DMS153 treated with DMSO at 0.1 percent for 48 hours (cell line): ENCODE results near the gene ABTB2.

Experiments used
- DNase-seq: peaks from one replicate; lab custom pipeline; 2025; ENCODE audit not compliant: unreplicated experiment; lab: John Stamatoyannopoulos, UW

ABTB2 gene

GRCh38 chr11:34296412-34296811 lies 61.4 kb downstream of the ABTB2 start:
- DNase-seq = no peak

- no peak for DNase-seq
Observed at GRCh38 chr11:34292546-34292945, 65.3 kb downstream of the ABTB2 start.

- no peak for DNase-seq
Observed at GRCh38 chr11:34292111-34292510, 65.7 kb downstream of the ABTB2 start.

- DNase-seq = no peak
Observed at GRCh38 chr11:34290926-34291325, 66.9 kb downstream of the ABTB2 start.

GRCh38 chr11:34288492-34288891 lies 69.3 kb downstream of the ABTB2 start:
- no peak for DNase-seq

GRCh38 chr11:34284811-34285481 lies 72.9 kb downstream of the ABTB2 start:
- DNase-seq = no peak

DNA sequence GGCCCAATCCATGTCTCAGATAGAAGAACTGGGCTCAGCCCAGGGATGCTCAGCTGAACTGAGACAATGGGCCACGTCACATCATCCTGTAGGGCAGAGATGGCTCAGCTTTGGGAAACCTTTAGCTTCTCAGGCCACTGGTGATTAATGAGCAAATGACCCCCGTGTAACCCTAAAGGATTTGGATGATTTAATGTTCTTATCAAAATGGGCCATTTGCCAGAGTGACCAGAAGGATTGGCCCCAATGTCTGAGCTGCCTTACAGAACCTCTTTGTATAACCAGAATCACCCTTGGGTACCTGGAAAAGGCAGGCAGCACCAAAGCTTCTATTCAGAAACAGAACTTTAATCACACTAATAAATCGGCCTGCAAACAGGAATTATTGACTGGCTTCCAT lies 73.7 kb downstream of the ABTB2 start:
- no peak for DNase-seq

DNA sequence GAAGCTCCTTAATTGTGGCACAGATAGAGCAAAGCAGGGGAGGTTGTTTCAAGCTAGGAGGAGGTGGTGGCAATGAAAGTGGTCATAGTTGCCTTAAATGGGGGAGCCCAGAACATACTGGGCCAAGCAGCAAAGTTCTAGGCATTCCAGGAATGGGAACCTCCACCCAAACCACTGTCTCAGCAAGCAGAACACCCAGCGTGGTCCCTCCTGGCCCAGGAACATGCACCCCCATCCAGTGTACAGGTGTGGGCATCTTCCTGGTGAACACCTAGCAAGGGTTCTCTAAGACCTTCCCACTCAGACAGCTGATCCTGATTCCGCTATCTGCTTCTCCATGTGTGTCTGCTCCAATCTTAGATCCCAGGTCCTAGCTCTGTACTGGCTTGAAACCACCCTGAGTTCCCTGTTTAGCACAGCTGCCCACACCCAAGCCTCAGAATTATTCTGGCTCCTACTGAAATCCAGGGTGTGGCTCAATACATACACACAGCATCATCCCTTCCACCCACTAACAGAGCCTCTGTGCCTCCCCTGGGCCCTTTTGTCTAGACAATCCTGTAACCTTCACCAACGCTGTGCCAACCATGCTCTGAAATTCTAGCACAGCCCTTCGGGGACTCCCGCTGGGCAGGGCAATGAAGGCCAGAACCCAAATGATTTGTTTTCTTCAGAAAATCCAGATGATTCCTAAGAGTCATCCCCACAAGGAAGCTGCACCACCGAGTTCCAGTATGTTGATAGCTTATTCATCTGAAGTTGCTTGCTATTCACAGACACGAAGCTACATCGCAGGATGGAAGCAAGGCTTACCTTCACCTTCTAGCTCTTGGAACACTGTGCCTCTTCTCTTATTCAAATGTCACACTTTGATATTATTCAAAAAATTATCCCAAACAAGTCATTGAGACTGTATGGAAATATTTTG lies 76.6 kb downstream of the ABTB2 start:
- DNase-seq = no peak

DNA sequence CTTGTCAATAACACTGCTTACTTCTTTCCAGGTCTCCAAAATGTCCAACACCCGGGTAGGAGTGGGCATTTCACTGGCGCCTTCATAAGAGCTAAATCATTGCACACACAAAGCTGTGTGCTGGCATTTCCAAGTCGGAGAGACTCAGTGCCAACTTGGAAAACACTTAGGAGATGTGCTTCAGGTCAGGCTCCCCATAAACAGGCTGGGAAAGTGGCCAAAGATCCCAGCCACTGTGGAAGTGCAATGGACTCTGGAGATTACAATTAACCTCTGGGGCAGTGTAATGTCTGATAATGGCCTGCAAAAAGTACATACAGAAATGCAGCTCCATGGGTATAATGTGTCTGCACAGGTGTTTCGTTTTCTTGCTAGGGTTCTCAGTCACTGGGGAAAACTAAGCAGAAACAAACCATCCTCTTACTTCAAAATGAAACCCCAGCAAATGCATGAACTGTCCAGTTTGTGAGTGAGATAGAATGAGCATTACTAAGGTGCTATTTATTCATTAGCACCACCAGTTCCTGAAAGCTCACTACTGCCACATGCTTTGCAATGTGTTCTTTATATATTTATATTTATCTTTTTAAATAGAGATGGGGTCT lies 79.0 kb downstream of the ABTB2 start:
- no peak for DNase-seq

DNA sequence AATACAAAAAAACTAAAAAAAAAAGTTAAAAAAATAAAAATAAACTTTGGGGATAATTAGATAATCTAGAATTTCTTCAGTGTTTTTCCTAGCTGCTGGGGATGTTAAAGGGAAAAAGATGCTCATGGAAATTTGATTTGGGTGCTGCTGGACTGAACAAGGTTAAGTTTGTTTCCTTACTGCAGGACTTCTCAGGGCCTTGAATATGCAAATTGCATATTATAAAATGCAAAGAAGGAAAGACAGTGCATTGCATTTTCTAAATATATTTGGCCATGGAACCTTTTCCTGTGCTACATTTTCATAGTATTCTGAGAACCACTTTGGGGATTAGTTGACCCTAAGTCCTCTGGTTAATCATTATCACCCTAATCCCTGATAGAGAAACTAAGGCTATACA lies 79.6 kb downstream of the ABTB2 start:
- no peak for DNase-seq

- no peak for DNase-seq
Observed at GRCh38 chr11:34277171-34277570, 80.6 kb downstream of the ABTB2 start.

DNA sequence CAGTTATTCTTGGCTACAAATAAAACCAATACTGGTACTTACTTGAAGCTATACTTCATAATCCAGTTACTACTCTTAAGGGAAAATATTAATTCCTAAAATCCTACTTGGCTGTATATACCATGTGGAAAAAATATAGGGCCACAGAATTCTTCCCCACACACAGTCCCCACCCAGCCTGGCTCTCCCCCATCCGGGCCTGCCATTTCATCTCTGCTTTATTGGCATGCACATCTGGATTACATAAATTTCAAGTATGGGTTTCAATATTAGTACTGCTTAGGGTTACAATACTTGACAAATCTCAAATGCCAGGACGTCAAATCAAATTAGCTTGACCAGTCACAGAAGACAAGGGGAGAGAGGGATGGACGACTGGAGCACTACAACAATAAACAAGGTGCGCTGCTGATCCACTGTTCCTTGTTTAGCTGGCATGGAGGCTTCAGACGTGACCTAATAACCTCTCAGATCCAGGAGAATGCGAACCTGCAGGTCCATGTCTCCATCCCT lies 81.4 kb downstream of the ABTB2 start:
- no peak for DNase-seq

DNA sequence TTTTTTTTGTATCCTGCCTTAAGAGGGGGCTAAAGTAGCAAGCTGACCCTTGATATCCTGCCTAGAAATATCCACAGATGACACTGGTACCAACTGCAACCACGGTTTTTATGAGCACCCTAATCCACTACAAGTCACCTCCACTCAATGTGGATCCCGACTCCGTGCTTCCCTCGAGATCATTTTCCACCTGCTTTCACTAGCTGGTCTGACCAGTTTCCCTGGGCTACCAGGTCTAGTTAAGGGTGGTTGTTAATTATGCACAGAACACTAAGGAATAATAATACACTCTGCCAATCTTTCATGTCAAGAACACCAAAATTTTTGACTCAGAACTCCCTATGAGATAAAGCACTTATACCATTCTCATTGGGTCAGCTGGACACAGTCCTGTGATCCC lies 82.3 kb downstream of the ABTB2 start:
- no peak for DNase-seq

GRCh38 chr11:34274712-34275398 lies 83.0 kb downstream of the ABTB2 start:
- DNase-seq = no peak

DNA sequence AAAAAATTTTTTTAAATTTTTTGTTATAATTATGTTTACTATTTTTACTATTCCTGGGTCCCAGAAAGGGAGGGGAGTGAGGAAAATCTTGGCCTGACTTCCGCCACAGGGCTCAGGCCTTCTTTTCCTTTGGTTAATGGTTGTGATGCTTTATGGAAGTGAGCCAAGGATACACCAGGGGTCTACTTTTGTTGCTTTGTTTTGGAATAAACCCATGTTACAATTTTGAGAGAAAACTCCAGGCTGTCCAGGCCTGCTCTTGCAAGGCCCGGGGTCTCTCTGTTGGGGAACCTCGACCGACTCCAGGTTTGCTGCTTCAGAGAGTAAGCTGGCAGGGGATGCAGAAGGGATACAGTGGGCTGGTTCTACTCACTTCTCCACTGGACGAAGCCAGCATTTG lies 84.7 kb downstream of the ABTB2 start:
- DNase-seq = no peak

GRCh38 chr11:34271727-34272126 lies 86.1 kb downstream of the ABTB2 start:
- no peak for DNase-seq

GRCh38 chr11:34270711-34271110 lies 87.1 kb downstream of the ABTB2 start:
- no peak for DNase-seq

GRCh38 chr11:34269694-34270245 lies 88.0 kb downstream of the ABTB2 start:
- DNase-seq = no peak

- no peak for DNase-seq
Observed at GRCh38 chr11:34268906-34269430, 88.8 kb downstream of the ABTB2 start.

DNA sequence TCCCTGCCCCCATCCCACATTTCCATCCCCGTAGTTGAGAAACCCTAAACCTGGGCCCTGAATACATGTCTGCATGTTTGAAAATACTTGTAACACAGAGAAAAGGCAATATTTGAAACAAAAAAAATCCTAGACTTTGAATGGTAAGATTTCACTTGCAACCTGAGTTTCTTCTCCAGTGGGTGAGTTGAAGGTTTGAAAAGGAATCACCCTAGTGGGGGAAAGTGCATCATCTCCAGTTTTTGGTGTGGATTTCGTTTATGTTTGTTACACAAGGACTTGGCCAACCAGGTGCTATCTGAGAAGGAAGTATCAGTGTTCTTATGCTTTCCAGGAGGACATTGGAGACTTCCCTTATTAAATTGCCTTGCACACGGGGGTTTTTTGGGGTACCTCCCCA lies 90.4 kb downstream of the ABTB2 start:
- no peak for DNase-seq

DNA sequence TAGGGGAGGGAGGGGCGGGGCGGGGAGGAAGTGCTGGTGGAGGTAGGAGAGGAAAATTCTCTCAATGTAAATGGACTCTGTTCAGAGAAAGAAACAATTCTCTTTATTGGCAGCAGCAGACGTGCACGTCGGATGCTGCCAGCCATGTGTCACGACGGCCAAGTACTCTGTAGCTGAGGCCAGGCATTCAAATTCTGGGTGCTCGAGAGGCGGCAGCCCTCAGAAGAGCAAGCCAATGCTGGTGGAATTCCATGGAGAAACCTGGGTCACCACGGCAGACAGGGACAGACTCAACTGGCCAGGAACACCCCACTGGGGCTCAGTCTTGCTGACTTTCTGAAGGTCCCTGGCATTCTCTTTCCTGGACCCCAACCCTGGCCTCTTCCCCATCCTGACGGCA lies 90.8 kb downstream of the ABTB2 start:
- DNase-seq = no peak
